GM23248 (cell line): ENCODE measurements around the gene PAPPA. TPM values are rescaled to one million over a fixed set of nuclear protein-coding genes. Genes with fewer than 3 reads are reported as not detected.
A peak's percentile ranks its signal among the peaks of the same experiment; 100 is the strongest.

Experiments used
- DNase-seq: peaks from one replicate; pipeline ENCODE4 v3.0.0-alpha.2; 2015
- H2AFZ ChIP-seq: fragments of 200-600 bp; sonication (generic); 2 replicates; pipeline ENCODE4 v1.6.1; 2016; ENCODE audit warnings: antibody characterized with exemption
- H3F3A ChIP-seq: fragments of 200-600 bp; sonication (generic); 2 replicates; pipeline ENCODE4 v1.6.1; 2016; ENCODE audit warnings: mild to moderate bottlenecking, antibody characterized with exemption, mixed run types; ENCODE audit not compliant: insufficient read depth
- H3K27ac ChIP-seq: fragments of 200-600 bp; sonication (generic); 2 replicates; pipeline ENCODE4 v1.5.1; 2016; ENCODE audit warnings: mild to moderate bottlenecking
- H3K27me3 ChIP-seq: fragments of 200-600 bp; sonication (generic); replicated peaks from 2 replicates; pipeline ENCODE4 v1.6.1; 2016; ENCODE audit warnings: mild to moderate bottlenecking; ENCODE audit not compliant: insufficient read depth
- H3K36me3 ChIP-seq: fragments of 200-600 bp; sonication (generic); 2 replicates; pipeline ENCODE4 v1.6.1; 2016; ENCODE audit warnings: low read depth, mild to moderate bottlenecking
- H3K4me1 ChIP-seq: fragments of 200-600 bp; sonication (generic); 2 replicates; pipeline ENCODE4 v1.6.1; 2016; ENCODE audit warnings: mild to moderate bottlenecking; ENCODE audit not compliant: insufficient read depth
- H3K4me2 ChIP-seq: fragments of 200-600 bp; sonication (generic); one replicate; pipeline ENCODE4 v1.6.1; 2016; ENCODE audit warnings: mild to moderate bottlenecking; ENCODE audit not compliant: unreplicated experiment
- H3K4me3 ChIP-seq: fragments of 200-600 bp; sonication (generic); 2 replicates; pipeline ENCODE4 v1.5.1; 2016; ENCODE audit warnings: mild to moderate bottlenecking
- H3K79me2 ChIP-seq: fragments of 200-600 bp; sonication (generic); 2 replicates; pipeline ENCODE4 v1.6.1; 2016; ENCODE audit warnings: mild to moderate bottlenecking; ENCODE audit not compliant: insufficient read depth
- H3K9ac ChIP-seq: fragments of 200-600 bp; sonication (generic); 2 replicates; pipeline ENCODE4 v1.6.1; 2016; ENCODE audit warnings: mild to moderate bottlenecking
- H3K9me2 ChIP-seq: fragments of 200-600 bp; sonication (generic); 2 replicates; pipeline ENCODE4 v1.6.1; 2016; ENCODE audit warnings: mixed run types, mild to moderate bottlenecking, moderate library complexity; ENCODE audit not compliant: insufficient read depth
- H3K9me3 ChIP-seq: fragments of 200-600 bp; sonication (generic); one replicate; pipeline ENCODE4 v1.6.1; 2017; ENCODE audit warnings: low read depth
- H4K20me1 ChIP-seq: fragments of 200-600 bp; sonication (generic); 2 replicates; pipeline ENCODE4 v1.6.0; 2016; ENCODE audit not compliant: insufficient read depth
- EZH2 ChIP-seq: fragments of 200-600 bp; sonication (generic); IDR thresholded peaks from 2 replicates; pipeline ENCODE4 v1.6.1; 2018; ENCODE audit warnings: antibody characterized with exemption, mild to moderate bottlenecking; ENCODE audit not compliant: insufficient read depth, poor library complexity, severe bottlenecking
- EZH2phosphoT487 ChIP-seq: fragments of 200-600 bp; sonication (generic); IDR thresholded peaks from 2 replicates; pipeline ENCODE4 v1.6.1; 2018; ENCODE audit warnings: antibody characterized with exemption, moderate library complexity, mild to moderate bottlenecking, low read depth; ENCODE audit not compliant: insufficient read depth
- WGBS, 2 experiments: methylation state at CpG; one replicate each; pipeline ENCODE4 v1.1.6; 2015 to 2017; ENCODE audit warnings: low lambda C conversion rate in 2 of 2, low coverage in 1 of 2; ENCODE audit errors: missing lambda C conversion rate in 2 of 2; 5-methylcytosine and 5-hydroxymethylcytosine counted together
- in situ Hi-C: fragments of 300-500 bp; cut with MboI; formaldehyde crosslinking; loops from 2 replicates; pipeline ENCODE4 v1.15.0; 2020
- polyA plus RNA-seq: library from polyadenylated mRNA; unstranded; fragments of >200 nt; fragmentation: Nextera tagmentation; extraction: Ambion mirVana; gene quantifications from 2 replicates; pipeline ENCODE4 v1.2.1, GENCODE V29; 2016
- total RNA-seq: library from RNA; depleted of rRNA; stranded (reverse); fragments of >200 nt; shearing (Covaris generic); gene quantifications from 2 replicates; pipeline ENCODE4 v1.2.3, GENCODE V29; 2014

Gene PAPPA
- total and polyA plus RNA-seq, 2 experiments from 2014 or later = 8.7 to 30.3 TPM

GRCh38 chr9:116154334-116154975 lies 864 bp downstream of the PAPPA start:
- Histone ChIP-seq H2AFZ (peak overlapping the region; percentile 58), H3K4me1 (peaks cover 41% of the 10 kb centered on the region), H3K4me3 (peak overlapping the region; percentile 90), H3K36me3 (0 out of 2 replicates have a peak, but pooled peaks cover 7% of the 10 kb centered on the region), H3K9me2 (no peaks in the 10 kb centered on the region), H3K27ac (peak overlapping the region; percentile 91), H3K27me3 (no peaks in the 10 kb centered on the region), H3F3A (peaks cover 66% of the 10 kb centered on the region), H4K20me1 (no peaks in the 10 kb centered on the region), H3K9ac (peak overlapping the region; percentile 91), H3K4me2 (peak overlapping the region; percentile 90), H3K9me3 (no peaks in the 10 kb centered on the region), H3K79me2 (peaks cover 50% of the 10 kb centered on the region)
- WGBS, 2 experiments = 0 to 1% methylated on average over 36 to 47 of the region's 74 CpGs
- TF ChIP-seq EZH2 (no peak), EZH2phosphoT487 (no peak)
- in situ Hi-C loops = loop anchor here (10.0 to 25.0 kb wide), 3 partner anchors 408 to 560 kb away; no protein-coding TSS in a partner anchor
- DNase-seq = peak; percentile 64

DNA sequence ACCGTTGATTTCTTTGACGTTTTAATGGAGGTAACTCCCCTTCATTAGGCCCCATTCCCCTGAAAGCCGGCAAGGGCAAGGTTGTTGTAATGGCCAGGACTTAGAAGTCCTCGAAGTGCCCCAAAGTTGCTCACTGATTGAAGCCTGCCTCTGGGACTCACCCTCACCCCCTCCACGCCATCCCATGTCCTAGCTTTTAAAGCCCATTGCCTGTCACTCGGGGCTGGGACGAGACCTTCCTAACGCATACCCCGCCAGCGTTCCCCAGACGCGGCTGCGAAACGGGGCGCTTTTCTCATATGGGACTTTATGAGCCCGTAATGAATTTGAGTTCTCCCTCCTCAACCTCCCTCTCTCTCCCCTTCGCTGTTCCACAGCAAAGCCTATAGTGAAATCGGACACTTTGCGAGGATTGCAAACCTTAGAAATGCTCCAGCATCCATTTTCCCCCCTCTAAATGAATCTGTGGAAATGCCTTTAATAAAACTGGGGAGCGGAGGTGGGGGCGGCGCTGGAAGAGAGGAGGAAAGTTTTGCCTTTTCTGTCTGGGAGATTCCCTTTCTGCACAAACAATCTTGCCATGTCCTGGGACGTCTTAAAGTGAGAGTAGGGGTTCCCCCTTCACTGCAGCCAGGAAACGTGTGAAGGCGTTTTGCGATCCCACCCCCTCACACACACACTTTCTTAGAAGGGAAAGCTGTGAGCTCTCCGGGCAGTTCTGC lies 1.5 kb downstream of the PAPPA start:
- Histone ChIP-seq H3K4me3 (peak overlapping the region; percentile 90), H4K20me1 (no peaks in the 10 kb centered on the region), H2AFZ (peak overlapping the region; percentile 58), H3K9me2 (no peaks in the 10 kb centered on the region), H3K4me2 (peak overlapping the region; percentile 90), H3K36me3 (0 out of 2 replicates have a peak, but pooled peaks cover 7% of the 10 kb centered on the region), H3K9ac (peak overlapping the region; percentile 91), H3K27ac (peak overlapping the region; percentile 91), H3K79me2 (peaks cover 57% of the 10 kb centered on the region), H3K4me1 (peaks cover 37% of the 10 kb centered on the region), H3K9me3 (no peaks in the 10 kb centered on the region), H3F3A (peaks cover 59% of the 10 kb centered on the region), H3K27me3 (no peaks in the 10 kb centered on the region)
- TF ChIP-seq EZH2 (no peak), EZH2phosphoT487 (no peak)
- 1% methylated on average over 27 of the region's 27 CpGs for WGBS, 2 experiments
- peak; percentile 71 for DNase-seq
- in situ Hi-C loops = loop anchor here (10.0 to 25.0 kb wide), 3 partner anchors 407 to 560 kb away; no protein-coding TSS in a partner anchor

GRCh38 chr9:116155698-116156039 lies 2.1 kb downstream of the PAPPA start:
- Histone ChIP-seq H3K9me3 (no peaks in the 10 kb centered on the region), H3K27ac (peak overlapping the region; percentile 91), H3K36me3 (0 out of 2 replicates have a peak, but pooled peaks cover 7% of the 10 kb centered on the region), H3K4me2 (peak overlapping the region; percentile 90), H4K20me1 (no peaks in the 10 kb centered on the region), H3F3A (peaks cover 55% of the 10 kb centered on the region), H3K4me1 (peaks cover 32% of the 10 kb centered on the region), H3K9me2 (no peaks in the 10 kb centered on the region), H3K27me3 (no peaks in the 10 kb centered on the region), H3K79me2 (peaks cover 62% of the 10 kb centered on the region), H3K4me3 (peak overlapping the region; percentile 90), H3K9ac (peak overlapping the region; percentile 91), H2AFZ (peak overlapping the region; percentile 58)
- TF ChIP-seq EZH2 = no peak
- WGBS, 2 experiments = 0% methylated on average over 10 of the region's 10 CpGs
- peak; percentile 75 for DNase-seq
- in situ Hi-C loops = loop anchor here (10.0 to 25.0 kb wide), 3 partner anchors 407 to 561 kb away; no protein-coding TSS in a partner anchor

- Histone ChIP-seq H3F3A (peaks cover 56% of the 10 kb centered on the region), H3K4me3 (peak overlapping the region; percentile 90), H2AFZ (peak overlapping the region; percentile 75), H3K36me3 (0 out of 2 replicates have a peak, but pooled peaks cover 7% of the 10 kb centered on the region), H3K9me3 (no peaks in the 10 kb centered on the region), H3K4me1 (peaks cover 23% of the 10 kb centered on the region), H4K20me1 (no peaks in the 10 kb centered on the region), H3K9me2 (no peaks in the 10 kb centered on the region), H3K79me2 (peaks cover 73% of the 10 kb centered on the region), H3K27me3 (no peaks in the 10 kb centered on the region), H3K4me2 (peak overlapping the region; percentile 90), H3K27ac (peak overlapping the region; percentile 91), H3K9ac (peak overlapping the region; percentile 91)
- WGBS, 2 experiments = 2 to 4% methylated on average over 24 of the region's 24 CpGs
- TF ChIP-seq EZH2phosphoT487 = no peak
- TF ChIP-seq EZH2 = no peak
- in situ Hi-C loops = loop anchor here (10.0 to 25.0 kb wide), 3 partner anchors 406 to 562 kb away; no protein-coding TSS in a partner anchor
- peak; percentile 87 for DNase-seq
Measured at GRCh38 chr9:116156621-116157314, 3.2 kb downstream of the PAPPA start.
